Measurements from ENCODE around the gene WNT7B. TPM values are rescaled to one million over a fixed set of nuclear protein-coding genes. Genes with fewer than 3 reads are reported as not detected.

WNT7B gene
- polyA plus RNA-seq, 1 of the 3 experiments (the other 2 are of a cell fraction), result 0.13 TPM

GRCh38 chr22:45882881-45883810, 93.8 kb downstream of the WNT7B start:
- no peak overlapping the region for H3K4me2 ChIP-seq
- H3K9ac ChIP-seq, result no peak overlapping the region
- TF ChIP-seq PBX3 (IDR thresholded peaks at IDR 0.05) (no peak), FOXJ3 (CRISPR knock-in tag; IDR thresholded peaks at IDR 0.05) (no peak), JUND (IDR thresholded peaks at IDR 0.05) (no peak), EP300 (IDR thresholded peaks at IDR 0.05; ENCODE audit: borderline replicate concordance in 1 of 2, low read depth in 1 of 2, low read length in 1 of 2) (no peak), EZH2phosphoT487 (IDR thresholded peaks at IDR 0.05; ENCODE audit: borderline replicate concordance, low read depth) (no peak), NFIC (IDR thresholded peaks at IDR 0.05; ENCODE audit: borderline replicate concordance) (no peak), REST (IDR thresholded peaks at IDR 0.05; ENCODE audit: low read depth, low read length) (no peak), USF2 (IDR thresholded peaks at IDR 0.05; ENCODE audit: borderline replicate concordance, low read depth, low read length) (no peak), FOXM1 (IDR thresholded peaks at IDR 0.05; ENCODE audit: low read depth) (no peak), SIN3A (IDR thresholded peaks at IDR 0.05; ENCODE audit: borderline replicate concordance, low read depth, low read length) (no peak)
- H3K9me2 ChIP-seq, result no peaks in the 10 kb centered on the region
- no peak overlapping the region for H3K4me3 ChIP-seq (ENCODE audit: low read depth in 2 of 2, low read length in 1 of 2)
- H3K9me3 ChIP-seq, result no peaks in the 10 kb centered on the region
- no peaks in the 10 kb centered on the region for H3F3A ChIP-seq (replicated peaks; ENCODE audit: insufficient read depth)
- POLR2A ChIA-PET, result no interaction called here
- CTCF ChIA-PET, result interaction anchor here (1.1 to 1.4 kb wide), 2 partner anchors 15 to 19 kb away, joined by 6 read pairs; no protein-coding TSS in a partner anchor
- no peak overlapping the region for H3K27ac ChIP-seq (ENCODE audit: low read depth in 2 of 2, low read length in 1 of 2)
- H3K4me1 ChIP-seq (ENCODE audit: control insufficient read depth in 1 of 2, insufficient read depth in 2 of 2, low read depth in 1 of 2, low read length in 1 of 2), result peaks cover 0 to 24% of the 10 kb centered on the region in 2 experiments; a peak in 1 of 4 replicates
- no peak for DNase-seq
- H4K20me1 ChIP-seq (ENCODE audit: insufficient read depth), result no peaks in the 10 kb centered on the region
- no peaks in the 10 kb centered on the region for H3K36me3 ChIP-seq (replicated peaks in 1 of 2; ENCODE audit: control insufficient read depth in 1 of 2, insufficient read depth in 2 of 2, low read length in 1 of 2)
- no peak overlapping the region for H2AFZ ChIP-seq (ENCODE audit: low read depth)
- no peaks in the 10 kb centered on the region for H3K79me2 ChIP-seq (ENCODE audit: insufficient read depth)
- no peaks in the 10 kb centered on the region for H3K27me3 ChIP-seq (ENCODE audit: insufficient read depth)
- 90% methylated on average over 21 of the region's 32 CpGs for WGBS (ENCODE audit: low lambda C conversion rate)
